Fibroblast of lung (primary cell): ENCODE results near the gene LILRA1.

Experiments
- EZH2 ChIP-seq: IDR thresholded peaks from 2 replicates; pipeline ENCODE4 v1.5.1; 2012; ENCODE audit warnings: low read length, control low read depth, mild to moderate bottlenecking; ENCODE audit errors: missing control alignments
- TF ChIP-seq, protein P1 (sequence below), 2 donors: IDR thresholded peaks in 1 of 2; conservative IDR thresholded peaks in 1 of 2; 1 replicate in 1 of 2; 2 replicates in 1 of 2; pipeline ENCODE4 v1.5.1; 2011 to 2012; ENCODE audit warnings: low read length in 2 of 2, control low read depth in 1 of 2, inconsistent platforms in 1 of 2, low read depth in 1 of 2, mild to moderate bottlenecking in 1 of 2

DNA sequence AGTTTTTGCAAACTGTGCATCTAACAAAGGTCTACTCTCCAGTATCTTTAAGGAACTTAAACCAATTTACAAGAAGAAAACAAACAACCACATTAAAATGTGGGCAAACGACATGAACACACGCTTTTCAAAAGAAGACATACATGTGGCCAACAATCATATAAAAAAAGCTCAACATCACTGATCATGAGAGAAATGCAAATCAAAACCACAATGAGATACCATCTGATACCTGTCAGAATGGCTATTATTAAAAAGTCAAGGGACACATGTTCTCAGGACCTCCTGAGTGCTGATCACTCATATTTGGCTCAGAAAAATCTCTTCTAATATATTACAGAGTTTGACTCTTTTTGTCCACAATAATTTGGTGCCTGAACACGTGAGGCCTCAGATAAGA, 22.6 kb downstream of the LILRA1 start:
- TF ChIP-seq EZH2, result no peak
- TF ChIP-seq, protein P1, sequence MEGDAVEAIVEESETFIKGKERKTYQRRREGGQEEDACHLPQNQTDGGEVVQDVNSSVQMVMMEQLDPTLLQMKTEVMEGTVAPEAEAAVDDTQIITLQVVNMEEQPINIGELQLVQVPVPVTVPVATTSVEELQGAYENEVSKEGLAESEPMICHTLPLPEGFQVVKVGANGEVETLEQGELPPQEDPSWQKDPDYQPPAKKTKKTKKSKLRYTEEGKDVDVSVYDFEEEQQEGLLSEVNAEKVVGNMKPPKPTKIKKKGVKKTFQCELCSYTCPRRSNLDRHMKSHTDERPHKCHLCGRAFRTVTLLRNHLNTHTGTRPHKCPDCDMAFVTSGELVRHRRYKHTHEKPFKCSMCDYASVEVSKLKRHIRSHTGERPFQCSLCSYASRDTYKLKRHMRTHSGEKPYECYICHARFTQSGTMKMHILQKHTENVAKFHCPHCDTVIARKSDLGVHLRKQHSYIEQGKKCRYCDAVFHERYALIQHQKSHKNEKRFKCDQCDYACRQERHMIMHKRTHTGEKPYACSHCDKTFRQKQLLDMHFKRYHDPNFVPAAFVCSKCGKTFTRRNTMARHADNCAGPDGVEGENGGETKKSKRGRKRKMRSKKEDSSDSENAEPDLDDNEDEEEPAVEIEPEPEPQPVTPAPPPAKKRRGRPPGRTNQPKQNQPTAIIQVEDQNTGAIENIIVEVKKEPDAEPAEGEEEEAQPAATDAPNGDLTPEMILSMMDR (conservative IDR thresholded peaks at IDR 0.05 in 1 of 2, IDR thresholded peaks at IDR 0.05 in 1 of 2; ENCODE audit: low read depth in 1 of 2, low read length in 2 of 2), result no peak
